HL-60 (cell line): Measurements from ENCODE around the gene ATOSB.

Experiments
- DNase-seq, 2 experiments: peaks; one replicate each; pipeline ENCODE4 v3.0.0-alpha.2; 2010 to 2020; ENCODE audit warnings: low read depth in 1 of 2, low spot score in 1 of 2
- H3K27ac ChIP-seq: fragments of 250-450 bp; sonication (Bioruptor Pico); replicated peaks from 2 replicates; pipeline ENCODE4 v1.5.1; 2020; ENCODE audit warnings: mild to moderate bottlenecking, moderate library complexity
- H3K27me3 ChIP-seq: fragments of 250-450 bp; sonication (Bioruptor Pico); 2 replicates; pipeline ENCODE4 v1.5.1; 2021; ENCODE audit warnings: mild to moderate bottlenecking, moderate library complexity; ENCODE audit not compliant: insufficient read depth, poor library complexity, severe bottlenecking
- H3K4me3 ChIP-seq: replicated peaks from 2 replicates; pipeline ENCODE4 v1.5.1; 2011; ENCODE audit warnings: mild to moderate bottlenecking, control low read depth, low read length; ENCODE audit not compliant: insufficient read depth
- CTCF ChIP-seq: IDR thresholded peaks from one replicate; pipeline ENCODE4 v1.5.1; 2011; ENCODE audit warnings: low read length, control low read depth, inconsistent platforms; ENCODE audit not compliant: insufficient read depth
- GABPA ChIP-seq: IDR thresholded peaks from 2 replicates; pipeline ENCODE4 v1.6.1; 2012; ENCODE audit warnings: low read depth
- POLR2AphosphoS5 ChIP-seq: IDR thresholded peaks from 2 replicates; pipeline ENCODE4 v1.6.1; 2012; ENCODE audit warnings: low read depth
- SPI1 ChIP-seq: IDR thresholded peaks from 2 replicates; pipeline ENCODE4 v1.6.1; 2012; ENCODE audit warnings: low read depth, mild to moderate bottlenecking, borderline replicate concordance
- TF ChIP-seq, protein P1 (sequence below): IDR thresholded peaks from 2 replicates; pipeline ENCODE4 v1.6.1; 2012; ENCODE audit warnings: low read depth; ENCODE audit not compliant: insufficient replicate concordance

Gene ATOSB

DNA sequence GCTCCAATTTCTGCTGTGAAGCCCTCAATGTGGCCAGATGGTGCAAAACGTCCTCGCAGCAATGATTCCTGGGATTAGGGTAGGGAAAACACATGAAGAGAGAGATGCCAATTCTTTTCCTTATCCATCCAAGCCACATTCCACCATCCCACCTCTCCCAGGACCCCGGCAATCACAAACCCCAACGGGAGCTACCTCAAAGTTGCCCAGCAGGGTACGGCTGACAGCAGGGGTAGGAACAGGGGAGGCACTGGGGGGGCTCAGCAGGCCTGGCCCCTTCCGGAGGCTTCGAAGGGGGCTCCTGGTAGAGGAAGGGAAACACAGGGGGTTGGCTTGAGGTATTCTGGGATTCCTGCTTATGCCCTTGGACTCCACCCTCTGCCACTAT, 9.3 kb downstream of the ATOSB start:
- TF ChIP-seq POLR2AphosphoS5 = no peak
- TF ChIP-seq SPI1 = no peak
- TF ChIP-seq, protein P1, sequence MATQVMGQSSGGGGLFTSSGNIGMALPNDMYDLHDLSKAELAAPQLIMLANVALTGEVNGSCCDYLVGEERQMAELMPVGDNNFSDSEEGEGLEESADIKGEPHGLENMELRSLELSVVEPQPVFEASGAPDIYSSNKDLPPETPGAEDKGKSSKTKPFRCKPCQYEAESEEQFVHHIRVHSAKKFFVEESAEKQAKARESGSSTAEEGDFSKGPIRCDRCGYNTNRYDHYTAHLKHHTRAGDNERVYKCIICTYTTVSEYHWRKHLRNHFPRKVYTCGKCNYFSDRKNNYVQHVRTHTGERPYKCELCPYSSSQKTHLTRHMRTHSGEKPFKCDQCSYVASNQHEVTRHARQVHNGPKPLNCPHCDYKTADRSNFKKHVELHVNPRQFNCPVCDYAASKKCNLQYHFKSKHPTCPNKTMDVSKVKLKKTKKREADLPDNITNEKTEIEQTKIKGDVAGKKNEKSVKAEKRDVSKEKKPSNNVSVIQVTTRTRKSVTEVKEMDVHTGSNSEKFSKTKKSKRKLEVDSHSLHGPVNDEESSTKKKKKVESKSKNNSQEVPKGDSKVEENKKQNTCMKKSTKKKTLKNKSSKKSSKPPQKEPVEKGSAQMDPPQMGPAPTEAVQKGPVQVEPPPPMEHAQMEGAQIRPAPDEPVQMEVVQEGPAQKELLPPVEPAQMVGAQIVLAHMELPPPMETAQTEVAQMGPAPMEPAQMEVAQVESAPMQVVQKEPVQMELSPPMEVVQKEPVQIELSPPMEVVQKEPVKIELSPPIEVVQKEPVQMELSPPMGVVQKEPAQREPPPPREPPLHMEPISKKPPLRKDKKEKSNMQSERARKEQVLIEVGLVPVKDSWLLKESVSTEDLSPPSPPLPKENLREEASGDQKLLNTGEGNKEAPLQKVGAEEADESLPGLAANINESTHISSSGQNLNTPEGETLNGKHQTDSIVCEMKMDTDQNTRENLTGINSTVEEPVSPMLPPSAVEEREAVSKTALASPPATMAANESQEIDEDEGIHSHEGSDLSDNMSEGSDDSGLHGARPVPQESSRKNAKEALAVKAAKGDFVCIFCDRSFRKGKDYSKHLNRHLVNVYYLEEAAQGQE = no peak
- TF ChIP-seq GABPA = no peak
- no peak for TF ChIP-seq CTCF
- no peak for DNase-seq
- no peak overlapping the region for H3K4me3 ChIP-seq
- no peak overlapping the region for H3K27ac ChIP-seq
- H3K27me3 ChIP-seq = no peaks in the 10 kb centered on the region

DNA sequence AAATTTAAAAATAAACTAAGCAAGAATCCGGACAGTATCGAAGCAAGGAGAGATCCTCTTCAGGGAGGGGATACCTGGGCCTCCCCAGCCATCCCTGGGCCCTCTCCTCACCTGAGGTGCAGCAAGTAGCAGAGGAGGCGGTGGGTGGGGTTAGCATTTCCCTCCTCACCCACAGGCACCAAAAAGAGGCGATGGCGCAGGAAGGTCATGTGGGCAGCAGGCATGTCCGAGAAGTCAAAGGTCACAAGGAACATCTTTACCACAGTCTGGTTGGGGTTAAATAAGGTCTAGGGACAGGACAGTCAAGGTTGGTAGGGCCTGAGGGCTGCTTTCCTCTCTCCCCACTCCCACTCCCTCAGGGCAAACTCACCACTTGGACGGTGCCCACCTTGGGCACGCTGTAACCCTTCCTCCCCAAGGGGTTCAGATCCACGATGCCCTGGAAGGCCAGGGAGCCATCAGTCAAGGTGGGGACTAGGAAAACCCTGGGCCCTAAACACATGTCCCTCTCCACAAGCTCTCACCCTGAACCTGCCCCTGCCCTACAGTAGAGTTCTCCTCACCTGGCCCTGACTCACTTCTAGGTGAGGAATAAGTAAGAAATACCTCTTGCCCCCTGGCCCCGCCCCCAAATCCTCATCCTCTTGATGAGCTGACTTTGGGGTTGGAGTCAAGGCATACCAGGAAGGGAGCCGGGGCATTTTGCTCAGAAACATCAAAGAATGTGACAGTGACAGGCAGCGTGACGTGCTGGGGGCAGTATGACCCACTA, 9.9 kb downstream of the ATOSB start:
- no peak for DNase-seq
- Histone ChIP-seq H3K27ac (no peak overlapping the region), H3K27me3 (no peaks in the 10 kb centered on the region), H3K4me3 (no peak overlapping the region)
- TF ChIP-seq SPI1 (no peak), POLR2AphosphoS5 (no peak), CTCF (no peak)

GRCh38 chr9:35105126-35105525, 10.5 kb downstream of the ATOSB start:
- Histone ChIP-seq H3K27ac (no peak overlapping the region), H3K4me3 (no peak overlapping the region), H3K27me3 (no peaks in the 10 kb centered on the region)
- DNase-seq = no peak
- no peak for TF ChIP-seq CTCF
- TF ChIP-seq GABPA = no peak
- no peak for TF ChIP-seq POLR2AphosphoS5
- TF ChIP-seq, protein P1 = no peak
- no peak for TF ChIP-seq SPI1

DNA sequence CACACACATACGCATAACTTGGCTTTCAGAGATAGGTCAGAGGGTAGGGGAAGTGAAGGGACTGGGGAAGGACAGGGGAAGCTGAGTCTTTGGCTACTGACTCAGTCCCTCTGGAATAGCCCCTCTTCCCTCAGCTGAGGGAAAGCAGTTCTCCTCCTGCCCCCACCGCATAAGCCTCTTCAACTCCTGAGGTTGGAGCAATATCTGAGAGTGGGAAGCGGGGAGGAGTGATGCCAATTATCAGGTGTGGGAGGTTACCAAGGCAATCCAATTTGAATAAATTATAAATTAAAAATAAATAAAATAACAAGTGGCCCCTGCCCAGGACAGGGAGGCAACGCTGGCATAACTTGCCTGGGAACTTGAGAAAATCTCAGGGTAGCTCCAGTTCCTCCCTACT, 11.1 kb downstream of the ATOSB start:
- Histone ChIP-seq H3K27ac (no peak overlapping the region), H3K27me3 (no peaks in the 10 kb centered on the region), H3K4me3 (no peak overlapping the region)
- DNase-seq = no peak
- TF ChIP-seq CTCF (no peak), GABPA (no peak), POLR2AphosphoS5 (no peak), SPI1 (no peak)
- TF ChIP-seq, protein P1 = no peak
